PC-9 (cell line): ENCODE data around the gene PADI1. TPM values are rescaled to one million over a fixed set of nuclear protein-coding genes. Genes with fewer than 3 reads are reported as not detected.

Source experiments
- Bru-seq: library from RNA; stranded (reverse); fragments of 400-500 nt; gene quantifications from one replicate; lab custom pipeline; 2021; lab: Mats Ljungman, UMichigan
- BruChase-seq, 2 experiments: library from RNA; stranded (reverse); fragments of 400-500 nt; gene quantifications; one replicate each; lab custom pipeline; 2021; lab: Mats Ljungman, UMichigan
- BruUV-seq: library from RNA; stranded (reverse); fragments of 400-500 nt; replicated peaks from 2 replicates; lab custom pipeline; 2021; lab: Mats Ljungman, UMichigan
- CTCF ChIA-PET: fragments of 300-600 bp; sonication (Branson Sonifier 250); formaldehyde crosslinking; loops from one replicate; lab custom pipeline; 2022; ENCODE audit warnings: antibody characterized with exemption; lab: Charles Lee
- POLR2A ChIA-PET: fragments of 300-600 bp; sonication (Branson Sonifier 250); formaldehyde crosslinking; loops from one replicate; lab custom pipeline; 2022; ENCODE audit warnings: antibody characterized with exemption; ENCODE audit not compliant: unreplicated experiment; lab: Charles Lee
- DNase-seq, 2 experiments: peaks; one replicate each; pipeline versions ENCODE4 v3.0.0 to v3.0.0-alpha.2; 2015 to 2022; ENCODE audit warnings: mixed read lengths in 1 of 2
- H2AFZ ChIP-seq: fragments of 200-600 bp; sonication (generic); 2 replicates; pipeline ENCODE4 v1.8.1; 2017; ENCODE audit warnings: antibody characterized with exemption
- H3F3A ChIP-seq: fragments of 200-600 bp; sonication (generic); 2 replicates; pipeline ENCODE4 v1.8.1; 2017; ENCODE audit warnings: antibody characterized with exemption, mild to moderate bottlenecking, low read depth; ENCODE audit not compliant: insufficient read depth
- H3K27ac ChIP-seq: fragments of 200-600 bp; sonication (generic); 2 replicates; pipeline ENCODE4 v1.6.1; 2016; ENCODE audit warnings: mixed run types
- H3K27me3 ChIP-seq: fragments of 200-600 bp; sonication (generic); 2 replicates; pipeline ENCODE4 v1.6.1; 2016; ENCODE audit warnings: low read depth, mixed run types; ENCODE audit not compliant: insufficient read depth
- H3K36me3 ChIP-seq: fragments of 200-600 bp; sonication (generic); 2 replicates; pipeline ENCODE4 v1.6.1; 2016; ENCODE audit warnings: low read depth, mixed run types
- H3K4me1 ChIP-seq: fragments of 200-600 bp; sonication (generic); replicated peaks from 2 replicates; pipeline ENCODE4 v1.6.1; 2016; ENCODE audit warnings: mixed run types; ENCODE audit not compliant: insufficient read depth
- H3K4me2 ChIP-seq: fragments of 200-600 bp; sonication (generic); 2 replicates; pipeline ENCODE4 v1.6.1; 2017; ENCODE audit warnings: mixed run types
- H3K4me3 ChIP-seq: fragments of 200-600 bp; sonication (generic); 2 replicates; pipeline ENCODE4 v1.6.1; 2016; ENCODE audit warnings: mixed run types
- H3K79me2 ChIP-seq: fragments of 200-600 bp; sonication (generic); 2 replicates; pipeline ENCODE4 v1.6.1; 2017; ENCODE audit warnings: low read depth, mixed run types
- H3K9me2 ChIP-seq: fragments of 200-600 bp; sonication (generic); 2 replicates; pipeline ENCODE4 v1.8.1; 2017; ENCODE audit warnings: mild to moderate bottlenecking; ENCODE audit not compliant: insufficient read depth
- H3K9me3 ChIP-seq: fragments of 200-600 bp; sonication (generic); 2 replicates; pipeline ENCODE4 v1.8.1; 2016; ENCODE audit warnings: low read depth; ENCODE audit not compliant: insufficient read depth
- H4K20me1 ChIP-seq: fragments of 200-600 bp; sonication (generic); 2 replicates; pipeline ENCODE4 v1.8.1; 2017; ENCODE audit not compliant: insufficient read depth
- CTCF ChIP-seq: fragments of 200-600 bp; sonication (generic); conservative IDR thresholded peaks from 2 replicates; pipeline ENCODE4 v1.6.1; 2017; ENCODE audit warnings: mixed run types, antibody characterized with exemption, mild to moderate bottlenecking, moderate library complexity
- EZH2 ChIP-seq: fragments of 200-600 bp; sonication (generic); IDR thresholded peaks from 2 replicates; pipeline ENCODE4 v1.8.0; 2017; ENCODE audit warnings: antibody characterized with exemption, low read depth
- intact Hi-C: fragments of 100-400 bp; cut with micrococcal nuclease; formaldehyde crosslinking; loops from one replicate; pipeline ENCODE4 v1.10.0; 2022; ENCODE audit not compliant: unreplicated experiment
- long read RNA-seq: library from polyadenylated mRNA; stranded (forward); transcript quantifications from one replicate; pipeline ENCODE4 v2.0.0, GENCODE V29; 2022
- total RNA-seq: library from RNA; stranded (reverse); gene quantifications from 2 replicates; pipeline ENCODE4 v1.2.3, GENCODE V29; 2021

PADI1 gene, protein sequence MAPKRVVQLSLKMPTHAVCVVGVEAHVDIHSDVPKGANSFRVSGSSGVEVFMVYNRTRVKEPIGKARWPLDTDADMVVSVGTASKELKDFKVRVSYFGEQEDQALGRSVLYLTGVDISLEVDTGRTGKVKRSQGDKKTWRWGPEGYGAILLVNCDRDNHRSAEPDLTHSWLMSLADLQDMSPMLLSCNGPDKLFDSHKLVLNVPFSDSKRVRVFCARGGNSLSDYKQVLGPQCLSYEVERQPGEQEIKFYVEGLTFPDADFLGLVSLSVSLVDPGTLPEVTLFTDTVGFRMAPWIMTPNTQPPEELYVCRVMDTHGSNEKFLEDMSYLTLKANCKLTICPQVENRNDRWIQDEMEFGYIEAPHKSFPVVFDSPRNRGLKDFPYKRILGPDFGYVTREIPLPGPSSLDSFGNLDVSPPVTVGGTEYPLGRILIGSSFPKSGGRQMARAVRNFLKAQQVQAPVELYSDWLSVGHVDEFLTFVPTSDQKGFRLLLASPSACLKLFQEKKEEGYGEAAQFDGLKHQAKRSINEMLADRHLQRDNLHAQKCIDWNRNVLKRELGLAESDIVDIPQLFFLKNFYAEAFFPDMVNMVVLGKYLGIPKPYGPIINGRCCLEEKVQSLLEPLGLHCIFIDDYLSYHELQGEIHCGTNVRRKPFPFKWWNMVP
- total RNA-seq (27.7 and 28.3 TPM in 2 replicates), Bru-seq, nascent RNA (percentile 55 among the genes with signal in this experiment), BruChase-seq, experiment 1, labeled RNA remaining after a 2-hour chase (percentile 54 among the genes with signal in this experiment), BruChase-seq, experiment 2, labeled RNA remaining after a 6-hour chase (percentile 60 among the genes with signal in this experiment)
- long read RNA-seq, partial matches to known transcripts = 5 of 36 reads
- long read RNA-seq, other reads (novel, unspliced or antisense) = 26 of 36 reads

GRCh38 chr1:17204546-17205440 lies at the start of gene PADI1:
PADI1 (plus strand) TSS chr1:17205128; CDS start chr1:17205218, 90 bp downstream.
- Histone ChIP-seq H3K4me1 (peaks cover 78% of the 10 kb centered on the region), H3K4me3 (peak within 1 kb of the TSS; percentile 65), H3K9me3 (no peaks in the 10 kb centered on the region), H3K9me2 (no peaks in the 10 kb centered on the region), H3F3A (peaks cover 41% of the 10 kb centered on the region), H4K20me1 (no peaks in the 10 kb centered on the region), H3K79me2 (peaks cover 51% of the 10 kb centered on the region), H3K27me3 (no peaks in the 10 kb centered on the region), H3K27ac (peak within 1 kb of the TSS; percentile 95), H3K36me3 (no peaks in the 10 kb centered on the region), H2AFZ (no peak within 1 kb of the TSS), H3K4me2 (peak within 1 kb of the TSS; percentile 93)
- ChIA-PET POLR2A (no interaction called here), CTCF (no interaction called here)
- TF ChIP-seq EZH2 (no peak), CTCF (no peak)
- intact Hi-C loops = no loop called here
- DNase-seq = peak in 1 of 2 experiments; percentile 82
- BruUV-seq = no TSS peak

- ChIA-PET CTCF (no interaction called here), POLR2A (no interaction called here)
- TF ChIP-seq EZH2 (no peak), CTCF (no peak)
- Histone ChIP-seq H3K4me2 (no peak overlapping the region), H3K27ac (no peak overlapping the region), H3F3A (no peaks in the 10 kb centered on the region), H3K4me1 (no peaks in the 10 kb centered on the region), H3K9me3 (no peaks in the 10 kb centered on the region; the same call in 1 of the 2 replicates), H3K27me3 (no peaks in the 10 kb centered on the region), H3K36me3 (no peaks in the 10 kb centered on the region), H2AFZ (no peak overlapping the region), H3K9me2 (no peaks in the 10 kb centered on the region), H3K4me3 (no peak overlapping the region), H3K79me2 (no peaks in the 10 kb centered on the region), H4K20me1 (no peaks in the 10 kb centered on the region)
- no peak for DNase-seq
- intact Hi-C loops = no loop called here
- BruUV-seq = no TSS peak
Measured at GRCh38 chr1:17155257-17155920, 49.5 kb upstream of the PADI1 start.
